Sciatic nerve (tissue), 2 donors: Measurements from ENCODE around the gene SCAI. TPM values are rescaled to one million over a fixed set of nuclear protein-coding genes. Genes with fewer than 3 reads are reported as not detected.

ENCODE experiments used
- ATAC-seq: fragments of 200-7000 bp; cut with Tn5 transposase; one replicate; pipeline ENCODE4 v1.9.1; 2020; ENCODE audit warnings: mild to moderate bottlenecking, moderate library complexity
- DNase-seq: peaks from one replicate; pipeline ENCODE4 v3.0.0-alpha.2; 2020; ENCODE audit warnings: low spot score
- intact Hi-C: fragments of 100-400 bp; cut with DNase I; formaldehyde crosslinking; loops from one replicate; pipeline ENCODE4 v1.14.2; 2022
- total RNA-seq: library from RNA; stranded (reverse); fragmentation: NEBNext Ultra II Directional; extraction: Animal tissue kit (Norgen Biotek cat#: 25700); gene quantifications from one replicate; pipeline ENCODE4 v1.2.1, GENCODE V29; 2021
- donor health status: DM: no; HTN: no; CAD: no.
- donor health status: DM: no; HTN: no; CAD: no.

Gene SCAI
- total RNA-seq, 1 donor from 2014 or later: 13.7 TPM

DNA sequence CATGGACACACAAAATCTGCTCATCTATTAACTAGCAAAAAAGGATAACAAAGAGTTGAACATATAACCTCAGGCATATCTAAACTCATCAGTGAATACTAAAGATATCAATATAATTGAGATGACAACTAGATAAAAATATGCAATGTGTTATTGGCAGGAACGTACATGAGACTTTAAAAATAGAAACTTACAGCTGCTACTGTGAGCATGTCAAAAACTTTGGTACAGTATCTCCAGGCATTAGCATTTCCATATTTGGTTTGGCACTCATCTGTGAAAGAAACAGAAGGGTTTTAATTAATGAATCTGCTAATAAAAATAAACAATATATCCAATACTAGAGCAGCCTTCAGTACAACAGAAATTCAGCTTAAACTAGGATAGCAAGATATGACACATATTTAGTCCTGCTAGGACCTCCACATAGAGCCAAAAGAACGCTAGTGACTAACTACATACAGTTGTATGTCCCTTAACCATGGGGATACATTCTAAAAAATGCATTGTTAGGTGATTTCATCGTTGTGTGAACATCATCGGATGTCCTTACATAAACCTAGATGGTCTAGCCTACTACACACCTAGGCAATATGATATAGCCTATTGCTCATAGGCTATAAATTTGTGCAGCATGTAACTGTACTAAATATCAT lies 10.5 kb upstream of the SCAI start:
- ATAC-seq (no peak), DNase-seq (no peak)
- intact Hi-C loops: no loop called here

DNA sequence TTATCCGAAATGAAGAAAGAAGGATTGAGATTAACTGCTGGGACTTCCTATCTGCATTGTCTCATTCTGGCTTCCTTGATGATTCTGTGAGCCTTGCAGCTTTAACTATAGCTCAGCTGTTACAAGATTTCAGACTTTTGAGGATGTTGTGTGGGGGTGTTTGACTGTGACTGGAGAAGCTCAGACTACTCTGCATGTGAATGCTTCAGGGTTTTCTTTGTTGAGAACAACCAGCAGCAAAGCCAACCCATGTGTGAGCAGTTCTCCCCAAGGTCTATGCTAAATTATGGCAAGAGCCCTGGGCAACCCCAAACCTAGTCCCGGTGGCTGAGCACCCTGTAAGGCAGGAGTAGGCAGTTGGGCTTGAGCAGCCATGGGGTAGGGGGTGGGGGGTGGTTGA lies 8.4 kb upstream of the SCAI start:
- ATAC-seq: no peak
- no peak for DNase-seq
- intact Hi-C loops: no loop called here

DNA sequence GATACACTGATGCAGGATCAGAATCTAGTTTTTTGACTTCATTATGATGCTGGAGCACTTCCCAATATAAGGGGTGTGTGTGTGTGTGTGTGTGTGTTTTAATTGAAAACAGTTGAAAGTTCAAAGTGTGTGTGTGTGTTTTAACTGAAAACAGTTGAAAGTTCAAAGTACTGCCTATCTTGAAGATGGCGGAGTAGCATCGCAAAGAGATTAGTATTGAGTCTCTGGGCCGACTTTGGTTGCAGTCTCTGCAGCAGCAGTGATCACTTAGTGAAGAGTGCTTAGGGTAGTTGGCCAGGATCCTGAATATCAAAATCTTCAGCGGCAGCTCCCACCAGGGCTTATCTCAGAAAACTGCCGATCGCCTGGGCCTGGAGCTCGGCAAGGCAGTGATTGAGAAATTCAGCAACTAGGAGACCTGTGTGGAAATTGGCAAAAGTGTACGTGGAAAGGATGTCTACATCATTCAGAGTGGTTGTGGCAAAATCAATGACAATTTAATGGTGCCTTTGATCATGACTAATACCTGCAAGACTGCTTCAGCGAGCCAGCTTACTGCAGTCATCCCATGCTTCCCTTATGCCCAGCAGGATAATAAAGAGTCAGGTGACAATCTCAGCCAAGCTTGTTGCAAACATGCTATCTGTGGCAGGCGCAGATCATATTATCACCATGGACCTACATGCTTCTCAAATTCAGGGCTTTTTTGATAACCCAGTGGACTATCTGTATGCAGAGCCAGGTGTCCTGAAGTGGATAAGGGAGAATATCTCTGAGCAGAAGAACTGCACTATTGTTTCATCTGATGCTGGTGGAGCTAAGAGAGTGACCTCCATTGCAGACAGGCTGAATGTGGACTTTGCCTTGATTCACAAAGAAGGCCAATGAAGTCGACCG lies 7.3 kb upstream of the SCAI start:
- ATAC-seq (no peak), DNase-seq (no peak)
- intact Hi-C loops: no loop called here

DNA sequence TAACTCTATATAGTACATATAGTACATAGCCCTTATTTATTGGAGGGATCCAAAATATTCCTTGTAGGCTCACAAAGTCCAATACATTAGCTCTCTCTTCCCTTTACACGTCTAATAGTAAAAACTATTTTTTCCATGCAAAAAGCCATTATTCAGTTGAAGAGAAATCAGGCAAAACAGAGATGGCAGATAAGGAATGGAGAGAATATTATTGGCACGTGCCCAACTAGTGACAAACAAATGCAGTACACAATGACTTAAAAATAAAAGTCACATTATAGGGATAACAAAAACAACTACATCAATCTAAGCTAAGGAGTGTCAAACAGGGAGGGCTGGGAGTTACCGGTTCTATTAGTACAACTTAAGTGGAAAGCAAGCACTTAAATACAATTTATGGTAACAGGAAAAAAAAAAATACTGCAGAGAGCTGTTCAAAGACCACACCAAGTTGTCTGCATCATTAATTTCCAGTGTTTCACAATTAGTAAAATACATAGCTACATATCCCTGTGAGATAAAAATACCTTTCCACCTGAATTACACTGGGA lies 4.1 kb upstream of the SCAI start:
- DNase-seq (no peak), ATAC-seq (no peak)
- intact Hi-C loops: no loop called here

DNA sequence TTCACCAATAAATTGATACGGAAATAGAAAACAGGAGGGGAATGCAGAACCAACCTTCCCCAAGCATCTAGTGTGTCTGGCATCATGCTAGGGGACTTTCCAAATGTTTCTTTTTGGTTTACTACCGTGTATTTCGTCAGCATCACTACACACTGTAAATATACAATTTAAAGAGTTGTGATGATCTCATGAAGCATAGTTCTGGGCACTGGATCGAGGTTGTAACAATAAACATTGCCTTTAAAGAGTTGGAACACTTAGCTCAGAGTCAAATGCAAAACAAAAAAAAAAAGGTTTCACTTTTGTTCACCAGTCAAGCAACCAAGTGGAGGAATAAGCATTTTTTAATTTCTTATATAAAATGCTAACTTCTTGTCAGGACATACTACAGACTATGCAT lies 2.9 kb upstream of the SCAI start:
- intact Hi-C loops: no loop called here
- no peak for DNase-seq
- no peak for ATAC-seq

DNA sequence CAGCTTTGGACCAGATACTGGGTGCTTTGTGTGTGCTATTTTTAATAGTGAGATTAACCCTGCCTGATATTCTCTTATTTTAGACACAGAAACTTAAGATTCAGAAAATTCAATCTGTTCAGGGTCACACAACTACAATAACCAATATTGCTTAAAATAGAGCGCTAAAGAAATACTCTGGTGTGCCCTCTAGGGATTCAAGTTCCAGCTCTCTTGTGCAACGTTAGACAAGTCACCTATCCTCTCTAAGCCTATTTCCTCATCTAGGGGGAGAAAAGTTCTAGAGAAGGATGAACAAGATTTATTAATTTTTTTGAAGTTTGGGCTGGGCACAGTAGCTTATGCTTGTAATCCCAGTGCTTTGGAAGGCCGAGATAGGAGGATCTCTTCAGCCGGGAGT lies 2.1 kb upstream of the SCAI start:
- intact Hi-C loops: no loop called here
- ATAC-seq (no peak), DNase-seq (no peak)

DNA sequence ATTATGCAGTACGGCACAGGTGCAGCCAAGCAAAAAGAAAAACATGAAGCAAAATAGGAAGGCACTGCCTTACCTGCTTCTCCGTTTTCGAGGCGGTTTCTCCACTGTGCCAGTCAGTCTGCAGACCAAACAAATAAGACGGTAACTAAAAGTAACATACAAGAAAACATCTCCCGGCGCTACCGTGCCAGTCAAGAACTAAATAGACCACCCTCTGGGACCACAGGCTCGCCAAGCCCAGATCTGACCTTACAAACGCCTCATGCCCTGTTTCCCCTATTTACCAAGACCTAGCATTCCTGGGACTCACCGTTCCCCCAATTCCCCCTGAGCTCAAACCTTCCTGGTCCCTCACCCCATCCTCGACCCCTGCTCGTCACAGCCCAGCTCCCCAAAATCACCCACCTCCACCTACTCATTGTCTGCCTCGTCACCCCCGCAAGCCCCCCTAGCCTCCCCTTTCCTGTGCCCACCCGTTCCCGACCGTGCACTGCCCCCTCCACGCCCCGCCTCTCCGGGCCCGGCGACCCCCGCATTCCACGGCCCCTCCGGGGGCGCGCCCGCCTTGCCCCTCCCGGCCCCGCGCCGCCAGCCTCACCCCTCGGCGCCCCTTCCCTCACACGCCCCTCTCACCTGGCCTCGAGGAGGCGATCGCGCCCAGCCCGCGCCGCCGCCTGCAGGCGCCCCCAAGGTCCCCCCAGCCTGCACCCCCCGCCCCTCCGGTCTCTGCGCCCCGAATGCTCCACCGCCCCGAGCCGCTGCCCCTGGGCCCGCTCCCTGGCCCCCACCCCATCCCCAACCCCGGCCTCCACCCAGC lies 560 bp downstream of the SCAI start:
- ATAC-seq (no peak), DNase-seq (peak; percentile 68)
- intact Hi-C loops: no loop called here

DNA sequence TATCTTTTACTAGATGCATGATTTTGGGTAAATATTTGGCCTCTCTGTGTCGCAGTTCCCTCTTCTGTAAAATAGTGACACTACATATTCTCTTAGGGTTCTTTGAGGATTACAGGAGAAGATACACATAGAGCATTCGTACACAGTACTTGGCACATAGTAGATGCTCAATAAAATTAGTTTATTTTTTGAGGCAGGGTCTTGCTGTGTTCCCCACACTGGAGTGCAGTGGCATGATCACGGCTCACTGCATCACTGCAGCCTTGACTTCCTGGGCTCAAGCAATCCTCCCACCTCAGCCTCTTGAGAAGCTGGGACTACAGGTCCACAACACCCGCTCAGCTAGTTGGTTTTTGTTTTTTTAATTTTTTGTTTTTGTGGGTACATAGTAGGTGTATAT lies 1.6 kb downstream of the SCAI start:
- no peak for DNase-seq
- no peak for ATAC-seq
- intact Hi-C loops: no loop called here

DNA sequence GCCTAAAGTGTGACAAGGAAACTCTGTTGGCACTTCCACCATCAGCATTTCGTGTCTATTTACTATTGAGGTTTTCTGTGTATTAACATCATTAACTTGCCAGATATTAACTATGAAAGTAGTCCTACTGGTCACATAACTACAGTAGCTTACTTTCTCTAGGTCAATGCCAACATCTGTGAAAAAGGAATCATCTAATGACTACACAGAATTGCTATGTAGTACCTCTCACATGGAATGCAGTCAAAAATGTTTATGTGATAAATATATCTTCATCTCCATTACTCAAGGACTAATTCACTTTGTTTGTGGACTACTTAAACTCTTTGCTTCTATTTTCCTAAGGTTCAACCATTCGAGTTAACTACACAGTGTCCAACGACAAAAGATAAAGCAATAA lies 2.1 kb downstream of the SCAI start:
- intact Hi-C loops: no loop called here

DNA sequence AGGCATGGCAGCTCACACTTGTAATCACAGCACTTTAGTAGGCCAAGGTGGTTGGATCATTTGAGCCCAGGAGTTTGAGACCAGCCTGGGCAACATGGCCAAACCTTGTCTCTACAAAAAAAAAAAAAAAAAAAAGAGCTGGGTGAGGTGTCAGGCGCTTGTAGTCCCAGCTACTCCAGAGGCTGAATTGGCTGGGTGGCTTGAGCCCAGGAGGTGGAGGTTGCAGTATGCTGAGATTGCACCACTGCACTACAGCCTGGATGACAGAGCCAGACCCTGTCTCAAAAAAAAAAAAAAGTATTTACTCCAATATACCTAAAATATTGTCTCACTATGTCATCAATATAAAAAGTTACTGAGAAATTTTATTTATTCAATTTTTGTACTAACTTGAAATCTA lies 2.8 kb downstream of the SCAI start:
- intact Hi-C loops: no loop called here
- ATAC-seq: no peak
- no peak for DNase-seq

More for the DNA sequence above, 2.1 kb downstream of the SCAI start:
- DNase-seq: no peak
- ATAC-seq: no peak

DNA sequence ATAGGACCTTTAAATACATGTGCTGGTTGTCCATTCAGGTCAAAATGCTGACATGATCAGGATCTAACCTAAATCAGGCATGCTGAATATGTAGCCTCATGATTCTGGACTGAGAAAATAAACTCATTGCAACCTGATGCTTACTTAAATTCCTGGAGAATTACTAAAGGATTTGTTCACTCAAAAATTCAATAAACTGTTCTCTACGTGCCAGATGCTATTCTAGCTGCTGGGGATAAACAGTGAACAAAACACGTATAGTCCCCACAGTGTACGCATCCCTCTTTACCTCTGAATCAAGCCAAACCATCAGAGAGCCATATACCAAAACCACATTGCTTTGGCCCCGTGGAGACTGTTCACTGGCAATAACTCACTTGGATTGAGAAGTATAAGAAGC lies 6.1 kb downstream of the SCAI start:
- ATAC-seq: no peak
- intact Hi-C loops: no loop called here
- no peak for DNase-seq

DNA sequence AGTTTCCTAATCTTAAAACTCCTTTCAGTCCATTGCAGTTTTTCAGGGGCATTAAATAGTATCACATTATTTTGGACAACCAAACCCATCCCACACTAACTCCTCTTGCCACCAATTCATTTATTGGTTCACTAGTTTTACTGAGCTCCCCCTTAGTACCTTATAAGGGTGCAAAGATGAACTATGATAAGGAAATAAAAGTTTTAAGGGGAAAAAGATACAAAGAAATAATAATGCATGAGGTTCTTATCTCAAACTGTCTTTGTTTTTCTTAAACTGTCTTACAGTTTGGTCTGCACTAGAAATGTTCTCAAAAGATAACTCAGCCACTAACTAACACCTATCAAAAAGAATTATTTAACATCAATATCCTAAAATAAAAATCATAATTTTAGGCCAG lies 8.4 kb downstream of the SCAI start:
- DNase-seq: no peak
- ATAC-seq: no peak
- intact Hi-C loops: no loop called here

DNA sequence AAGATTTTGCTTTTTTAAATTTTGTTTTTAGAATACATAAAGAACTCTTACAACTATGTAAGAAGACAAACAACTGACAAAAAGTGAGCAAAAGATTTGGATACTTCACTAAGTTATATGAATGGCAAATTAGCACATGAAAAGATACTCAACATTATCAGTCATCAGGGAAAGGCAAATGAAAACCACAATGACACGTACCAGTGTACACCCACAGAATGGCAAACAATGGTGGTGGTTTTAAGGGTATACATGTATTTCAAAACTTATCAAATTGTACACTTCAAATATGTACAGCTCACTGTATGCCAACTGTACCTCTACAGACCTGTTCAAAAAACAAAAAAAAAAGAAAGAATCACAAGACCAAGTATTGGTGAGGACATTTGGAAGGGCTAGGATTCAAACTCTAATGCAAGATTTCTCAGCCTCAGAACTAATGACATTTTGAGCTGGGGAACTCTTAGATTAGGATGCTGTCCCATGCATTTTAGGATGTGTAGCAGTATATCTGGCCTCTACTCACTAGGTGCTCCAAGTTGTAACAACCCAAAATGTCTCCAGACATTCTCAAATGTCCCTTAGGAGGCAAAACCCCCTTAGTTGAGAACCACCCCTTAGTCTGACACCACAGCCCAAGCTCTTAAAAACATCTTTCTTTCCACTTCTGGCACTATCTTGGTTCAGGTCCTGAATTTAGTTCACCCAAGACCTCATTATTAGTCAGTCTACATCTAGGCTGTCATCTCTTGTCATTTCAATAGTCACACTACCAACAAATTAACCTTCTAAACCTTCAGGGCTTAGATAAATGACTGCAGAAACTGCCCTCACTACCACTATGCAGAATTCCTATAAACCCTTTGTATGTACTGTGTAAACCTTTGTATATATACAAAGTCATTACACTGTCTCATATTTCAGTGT lies 9.7 kb downstream of the SCAI start:
- intact Hi-C loops: no loop called here
- ATAC-seq: no peak
- no peak for DNase-seq

DNA sequence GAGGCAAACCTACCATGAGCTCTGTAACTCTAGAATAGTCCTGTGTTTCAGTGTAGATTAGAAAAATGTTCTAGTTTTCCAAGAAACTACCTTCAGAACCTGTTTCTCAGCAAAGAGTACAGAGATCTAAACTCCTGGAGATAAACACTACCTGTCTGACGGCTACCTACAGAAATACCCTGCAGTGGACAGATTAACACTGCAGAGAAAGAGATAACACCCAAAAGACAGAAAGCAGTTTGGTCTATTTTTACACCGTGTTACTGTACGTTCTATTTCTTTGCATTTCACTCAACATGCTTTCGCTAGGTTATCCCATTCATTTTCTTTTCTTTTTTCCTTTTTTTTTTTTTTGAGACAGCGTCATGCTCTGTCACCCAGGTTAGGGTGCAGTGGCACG lies 11.6 kb downstream of the SCAI start:
- DNase-seq (no peak), ATAC-seq (no peak)
- intact Hi-C loops: no loop called here

DNA sequence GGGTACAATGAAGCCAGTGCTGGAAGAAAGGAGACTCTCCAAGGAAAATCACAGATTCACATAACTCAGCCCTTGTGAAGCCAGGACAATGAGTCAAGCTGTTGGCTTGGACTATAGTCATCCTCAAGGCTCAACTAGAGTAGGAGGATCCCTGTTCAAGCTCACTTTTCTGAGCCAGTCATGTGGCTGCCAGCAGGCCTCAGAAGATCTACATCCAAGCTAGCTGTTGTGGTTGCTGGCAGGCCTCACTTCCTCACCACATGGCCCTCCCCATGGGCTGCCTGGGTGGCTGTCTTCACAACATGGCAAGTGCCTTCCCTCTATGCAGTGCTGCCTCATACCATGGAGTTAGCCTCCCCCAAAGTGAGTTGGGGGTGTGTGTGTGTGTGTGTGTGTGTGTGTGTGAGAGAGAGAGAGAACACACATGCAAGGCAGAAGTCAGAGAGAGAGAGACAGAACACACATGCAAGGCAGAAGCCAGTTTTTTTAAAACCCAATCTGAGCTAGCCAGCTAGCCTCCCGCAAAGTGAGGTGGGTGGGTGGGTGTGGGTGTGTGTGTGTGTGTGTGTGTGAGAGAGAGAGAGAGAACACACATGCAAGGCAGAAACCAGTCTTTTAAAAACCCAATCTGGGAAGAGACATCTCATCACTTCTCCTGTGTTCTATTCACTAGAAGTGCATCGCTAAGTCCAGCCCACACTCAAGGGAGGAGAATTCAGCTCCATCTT lies 17.1 kb downstream of the SCAI start:
- intact Hi-C loops: no loop called here
- DNase-seq: peak; percentile 89
- ATAC-seq: peak; percentile 98

DNA sequence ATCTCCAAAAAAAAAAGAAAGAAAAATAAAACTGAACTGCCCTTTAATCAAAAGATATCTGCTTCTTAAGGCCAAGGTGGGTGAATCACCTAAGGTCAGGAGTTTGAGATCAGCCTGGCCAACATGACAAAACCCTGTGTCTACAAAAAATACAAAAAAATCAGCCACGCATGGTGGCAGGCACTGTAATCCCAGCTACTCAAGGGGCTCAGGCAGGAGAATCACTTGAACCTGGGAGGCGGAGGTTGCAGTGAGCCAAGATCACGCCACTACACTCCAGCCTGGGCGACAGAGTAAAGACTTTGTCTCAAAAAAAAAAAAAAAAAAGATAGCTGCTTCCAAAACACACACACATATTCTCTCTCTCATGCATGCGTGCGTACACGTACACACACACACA lies 17.8 kb downstream of the SCAI start:
- intact Hi-C loops: no loop called here
- no peak for DNase-seq
- ATAC-seq: peak; percentile 67

DNA sequence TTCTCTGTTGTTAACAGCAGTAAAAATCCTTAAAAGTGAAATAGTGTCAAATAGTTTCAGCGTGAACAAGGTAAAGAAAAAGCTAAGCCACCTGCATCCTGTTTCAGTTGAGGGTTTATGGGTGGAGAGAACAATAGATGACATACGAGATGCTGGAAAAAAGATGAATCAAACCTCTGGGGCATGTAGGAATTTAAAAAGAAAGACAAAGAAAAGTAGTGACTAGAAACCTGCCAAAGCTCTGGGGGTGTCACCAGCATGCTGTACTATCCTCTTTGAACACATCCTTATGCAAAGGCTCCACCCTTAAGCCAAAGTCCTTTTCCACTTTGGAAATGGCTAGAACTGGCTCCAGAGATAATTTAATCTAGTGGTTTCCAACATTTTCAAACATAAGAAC lies 22.2 kb downstream of the SCAI start:
- ATAC-seq (no peak), DNase-seq (no peak)
- intact Hi-C loops: no loop called here
